ENCODE data around the gene ST3GAL6. TPM values are rescaled to one million over a fixed set of nuclear protein-coding genes. Genes with fewer than 3 reads are reported as not detected.

ST3GAL6 gene
- total and polyA plus RNA-seq, 2 experiments from 2014 or later, result 41.1 to 41.7 TPM

- Histone ChIP-seq H3K36me3 (peaks cover 38% of the 10 kb centered on the region), H3K4me1 (ENCODE audit: low read depth) (no peaks in the 10 kb centered on the region), H3K4me3 (no peak overlapping the region), H3K27me3 (no peaks in the 10 kb centered on the region), H3K27ac (no peak overlapping the region), H3K9me3 (ENCODE audit: low read depth) (no peaks in the 10 kb centered on the region)
- no peak for TF ChIP-seq CTCF (IDR thresholded peaks at IDR 0.05; ENCODE audit: low read depth, low read length)
- peak in 1 of 2 donors; percentile 89 for DNase-seq (ENCODE audit: low read depth in 1 of 2, low spot score in 1 of 2)
Measured at GRCh38 chr3:98807011-98807410, 43.9 kb downstream of the ST3GAL6 start.

- no peak for DNase-seq (ENCODE audit: low read depth in 1 of 2, low spot score in 1 of 2)
- no peaks in the 10 kb centered on the region for H3K9me3 ChIP-seq (ENCODE audit: low read depth)
- H3K27ac ChIP-seq, result no peak overlapping the region
- H3K36me3 ChIP-seq, result peaks cover 38% of the 10 kb centered on the region
- H3K4me3 ChIP-seq, result no peak overlapping the region
- no peaks in the 10 kb centered on the region for H3K4me1 ChIP-seq (ENCODE audit: low read depth)
- no peaks in the 10 kb centered on the region for H3K27me3 ChIP-seq
- TF ChIP-seq CTCF (IDR thresholded peaks at IDR 0.05; ENCODE audit: low read depth, low read length), result no peak
Measured at GRCh38 chr3:98807561-98807960, 44.4 kb downstream of the ST3GAL6 start.

GRCh38 chr3:98808071-98808470 is 44.9 kb downstream of the ST3GAL6 start:
- DNase-seq (ENCODE audit: low read depth in 1 of 2, low spot score in 1 of 2), result no peak
- no peak overlapping the region for H3K27ac ChIP-seq

GRCh38 chr3:98809557-98809956 is 46.4 kb downstream of the ST3GAL6 start:
- H3K36me3 ChIP-seq, result peaks cover 46% of the 10 kb centered on the region
- no peaks in the 10 kb centered on the region for H3K9me3 ChIP-seq (ENCODE audit: low read depth)
- TF ChIP-seq CTCF (IDR thresholded peaks at IDR 0.05; ENCODE audit: low read depth, low read length), result no peak
- DNase-seq (ENCODE audit: low read depth in 1 of 2, low spot score in 1 of 2), result no peak
- H3K27me3 ChIP-seq, result no peaks in the 10 kb centered on the region
- no peak overlapping the region for H3K4me3 ChIP-seq
- H3K27ac ChIP-seq, result no peak overlapping the region
- H3K4me1 ChIP-seq (ENCODE audit: low read depth), result no peaks in the 10 kb centered on the region

More at GRCh38 chr3:98808071-98808470, 44.9 kb downstream of the ST3GAL6 start:
- no peaks in the 10 kb centered on the region for H3K9me3 ChIP-seq (ENCODE audit: low read depth)
- no peaks in the 10 kb centered on the region for H3K27me3 ChIP-seq
- peaks cover 38% of the 10 kb centered on the region for H3K36me3 ChIP-seq
- H3K4me3 ChIP-seq, result no peak overlapping the region
- no peaks in the 10 kb centered on the region for H3K4me1 ChIP-seq (ENCODE audit: low read depth)
- no peak for TF ChIP-seq CTCF (IDR thresholded peaks at IDR 0.05; ENCODE audit: low read depth, low read length)

GRCh38 chr3:98811048-98811447 is 47.9 kb downstream of the ST3GAL6 start:
- Histone ChIP-seq H3K4me1 (ENCODE audit: low read depth) (no peaks in the 10 kb centered on the region), H3K27me3 (no peaks in the 10 kb centered on the region), H3K9me3 (ENCODE audit: low read depth) (no peaks in the 10 kb centered on the region), H3K4me3 (no peak overlapping the region), H3K27ac (no peak overlapping the region), H3K36me3 (peaks cover 37% of the 10 kb centered on the region)
- no peak for TF ChIP-seq CTCF (IDR thresholded peaks at IDR 0.05; ENCODE audit: low read depth, low read length)
- peak in 1 of 2 donors; percentile 35 for DNase-seq (ENCODE audit: low read depth in 1 of 2, low spot score in 1 of 2)

Data from cardiac muscle cell (in vitro differentiated cells and primary cell).